Pulmonary artery endothelial cell (primary cell): ENCODE data around the gene CMYA5. TPM values are rescaled to one million over a fixed set of nuclear protein-coding genes. Genes with fewer than 3 reads are reported as not detected.

ENCODE experiments used
- DNase-seq: peaks from one replicate; pipeline ENCODE4 v3.0.0-alpha.2; 2011; ENCODE audit warnings: low read depth, low spot score
- total RNA-seq: library from RNA; depleted of rRNA; stranded (reverse); fragments of >200 nt; gene quantifications from 2 replicates; pipeline ENCODE4 v1.2.3, GENCODE V29; 2014

The CMYA5 gene
- total RNA-seq, 1 donor from 2014 or later: under 0.01 TPM

- DNase-seq: no peak
Observed at GRCh38 chr5:79793304-79793703, 103.7 kb downstream of the CMYA5 start.

GRCh38 chr5:79793722-79794121, 104.1 kb downstream of the CMYA5 start:
- no peak for DNase-seq

GRCh38 chr5:79794347-79794746, 104.7 kb downstream of the CMYA5 start:
- DNase-seq: no peak

- DNase-seq: no peak
Observed at GRCh38 chr5:79795764-79796398, 106.2 kb downstream of the CMYA5 start.

GRCh38 chr5:79798893-79799590, 109.4 kb downstream of the CMYA5 start:
- DNase-seq: no peak

GRCh38 chr5:79800979-79801827, 111.6 kb downstream of the CMYA5 start:
- no peak for DNase-seq

GRCh38 chr5:79802406-79802805, 112.8 kb downstream of the CMYA5 start:
- DNase-seq: no peak

GRCh38 chr5:79803007-79803406, 113.4 kb downstream of the CMYA5 start:
- no peak for DNase-seq

- DNase-seq: no peak
Observed at GRCh38 chr5:79806741-79807140, 117.1 kb downstream of the CMYA5 start.

- no peak for DNase-seq
Observed at GRCh38 chr5:79809743-79810142, 120.1 kb downstream of the CMYA5 start.

GRCh38 chr5:79811081-79811480, 121.4 kb downstream of the CMYA5 start:
- DNase-seq: no peak

- DNase-seq: no peak
Observed at GRCh38 chr5:79811904-79812303, 122.3 kb downstream of the CMYA5 start.

- DNase-seq: no peak
Observed at GRCh38 chr5:79814699-79815098, 125.1 kb downstream of the CMYA5 start.

GRCh38 chr5:79816014-79816413, 126.4 kb downstream of the CMYA5 start:
- DNase-seq: no peak

GRCh38 chr5:79820648-79821047, 131.0 kb downstream of the CMYA5 start:
- DNase-seq: no peak

- DNase-seq: no peak
Observed at GRCh38 chr5:79824444-79824843, 134.8 kb downstream of the CMYA5 start.

- no peak for DNase-seq
Observed at GRCh38 chr5:79825802-79826201, 136.2 kb downstream of the CMYA5 start.

- DNase-seq: no peak
Observed at GRCh38 chr5:79827159-79827629, 137.6 kb downstream of the CMYA5 start.

GRCh38 chr5:79829260-79829659, 139.6 kb downstream of the CMYA5 start:
- no peak for DNase-seq

GRCh38 chr5:79831381-79832309, 142.0 kb downstream of the CMYA5 start:
- no peak for DNase-seq

- no peak for DNase-seq
Observed at GRCh38 chr5:79832911-79833310, 143.3 kb downstream of the CMYA5 start.
